SK-N-SH (cell line): ENCODE results near the gene ZNF469. TPM values are rescaled to one million over a fixed set of nuclear protein-coding genes. Genes with fewer than 3 reads are reported as not detected.

Source experiments
- CTCF ChIA-PET: fragments of 300-600, 350-600 bp; formaldehyde crosslinking; extraction: SDS; loops from one replicate; lab custom pipeline; 2021; lab: Yijun Ruan, JAX
- POLR2A ChIA-PET: fragments of 350-600 bp; sonication (Branson Sonifier 250); formaldehyde crosslinking; extraction: SDS; loops from one replicate; lab custom pipeline; 2020; ENCODE audit warnings: antibody characterized with exemption, inconsistent platforms; lab: Yijun Ruan, JAX
- DNase-seq: peaks from one replicate; pipeline ENCODE4 v3.0.0; 2012
- H2AFZ ChIP-seq: fragments of 200-600 bp; sonication (generic); 2 replicates; pipeline ENCODE4 v1.8.1; 2016; ENCODE audit warnings: antibody characterized with exemption, mild to moderate bottlenecking, low read depth
- H3F3A ChIP-seq: fragments of 200-600 bp; sonication (generic); replicated peaks from 2 replicates; pipeline ENCODE3; 2016; ENCODE audit warnings: antibody characterized with exemption, mild to moderate bottlenecking; ENCODE audit not compliant: insufficient read depth
- H3K27ac ChIP-seq, 2 experiments: fragments of 200-500 bp in 1 of 2; fragments of 200-600 bp in 1 of 2; sonication (Bioruptor generic) in 1 of 2; sonication (generic), shearing (Covaris generic) in 1 of 2; 2 replicates each; pipeline versions ENCODE4 v1.5.1 to v1.6.1; 2014 to 2016; ENCODE audit warnings: low read depth in 2 of 2, inconsistent platforms in 1 of 2, low read length in 1 of 2, mild to moderate bottlenecking in 1 of 2, mixed read lengths in 1 of 2
- H3K27me3 ChIP-seq: fragments of 200-600 bp; sonication (generic), shearing (Covaris generic); 2 replicates; pipeline ENCODE4 v1.6.1; 2016; ENCODE audit warnings: mixed run types; ENCODE audit not compliant: insufficient read depth
- H3K36me3 ChIP-seq, 2 experiments: fragments of 200-500 bp in 1 of 2; fragments of 200-600 bp in 1 of 2; sonication (Bioruptor generic) in 1 of 2; sonication (generic) in 1 of 2; replicated peaks in 1 of 2; 2 replicates each; pipeline versions ENCODE3 to v1.5.1; 2014 to 2016; ENCODE audit warnings: low read length in 1 of 2, mild to moderate bottlenecking in 1 of 2; ENCODE audit not compliant: insufficient read depth in 2 of 2, control insufficient read depth in 1 of 2
- H3K4me1 ChIP-seq, 2 experiments: fragments of 200-500 bp in 1 of 2; fragments of 200-600 bp in 1 of 2; sonication (Bioruptor generic) in 1 of 2; sonication (generic), shearing (Covaris generic) in 1 of 2; 2 replicates each; pipeline versions ENCODE4 v1.5.1 to v1.6.1; 2014 to 2016; ENCODE audit warnings: low read depth in 1 of 2, low read length in 1 of 2, mixed run types in 1 of 2; ENCODE audit not compliant: insufficient read depth in 2 of 2, control insufficient read depth in 1 of 2
- H3K4me2 ChIP-seq: fragments of 200-600 bp; sonication (generic), shearing (Covaris generic); 2 replicates; pipeline ENCODE4 v1.6.1; 2017; ENCODE audit warnings: mixed run types
- H3K4me3 ChIP-seq, 2 experiments: fragments of 200-500 bp in 1 of 2; fragments of 200-600 bp in 1 of 2; sonication (Bioruptor generic) in 1 of 2; sonication (generic), shearing (Covaris generic) in 1 of 2; 2 replicates each; pipeline versions ENCODE4 v1.5.1 to v1.8.1; 2014 to 2016; ENCODE audit warnings: low read depth in 2 of 2, inconsistent platforms in 1 of 2, low read length in 1 of 2, mild to moderate bottlenecking in 1 of 2, mixed read lengths in 1 of 2, moderate library complexity in 1 of 2
- H3K79me2 ChIP-seq: fragments of 200-600 bp; sonication (generic); 2 replicates; pipeline ENCODE4 v1.8.1; 2017; ENCODE audit warnings: mild to moderate bottlenecking; ENCODE audit not compliant: insufficient read depth
- H3K9ac ChIP-seq: fragments of 200-600 bp; sonication (generic); 2 replicates; pipeline ENCODE4 v1.6.1; 2017; ENCODE audit warnings: mixed run types
- H3K9me2 ChIP-seq: fragments of 200-600 bp; sonication (generic); 2 replicates; pipeline ENCODE4 v1.6.1; 2017; ENCODE audit warnings: mixed run types
- H3K9me3 ChIP-seq: fragments of 200-600 bp; sonication (generic); 2 replicates; pipeline ENCODE4 v1.6.1; 2017; ENCODE audit warnings: mixed run types, mild to moderate bottlenecking, moderate library complexity
- H4K20me1 ChIP-seq: fragments of 200-600 bp; sonication (generic); 2 replicates; pipeline ENCODE4 v1.6.1; 2017; ENCODE audit warnings: mild to moderate bottlenecking, mixed run types; ENCODE audit not compliant: insufficient read depth
- FOXJ3 ChIP-seq: sonication (generic); formaldehyde crosslinking; IDR thresholded peaks from 2 replicates; pipeline ENCODE4 v1.5.1; 2020; ENCODE audit warnings: mild to moderate bottlenecking, missing genetic modification reagents
- FOXM1 ChIP-seq: IDR thresholded peaks from 2 replicates; pipeline ENCODE4 v1.4.0; 2012; ENCODE audit warnings: low read depth, mild to moderate bottlenecking
- GATA2 ChIP-seq: sonication (generic); formaldehyde crosslinking; IDR thresholded peaks from 2 replicates; pipeline ENCODE4 v1.5.0; 2020; ENCODE audit warnings: mild to moderate bottlenecking, missing genetic modification reagents
- IRF3 ChIP-seq: fragments of 150-350 bp; IDR thresholded peaks from 2 replicates; pipeline ENCODE4 v1.6.1; 2016; ENCODE audit warnings: mild to moderate bottlenecking, low read depth, low read length
- JUND ChIP-seq: IDR thresholded peaks from 2 replicates; pipeline ENCODE4 v1.4.0; 2012
- MAX ChIP-seq: IDR thresholded peaks from 2 replicates; pipeline ENCODE4 v1.4.0; 2012; ENCODE audit warnings: low read depth
- YY1 ChIP-seq: IDR thresholded peaks from 2 replicates; pipeline ENCODE4 v1.4.0; 2012; ENCODE audit warnings: low read depth, mild to moderate bottlenecking
- ZBTB33 ChIP-seq: IDR thresholded peaks from 2 replicates; pipeline ENCODE4 v1.4.0; 2012; ENCODE audit warnings: low read depth, borderline replicate concordance
- WGBS: methylation state at CpG from one replicate; pipeline ENCODE4 v1.1.6; 2017; ENCODE audit warnings: low lambda C conversion rate; 5-methylcytosine and 5-hydroxymethylcytosine counted together
- polyA plus RNA-seq, 3 experiments: library from polyadenylated mRNA; depleted of rRNA; stranded (reverse); fragments of >200 nt; gene quantifications; 2 replicates each; pipeline ENCODE4 v1.2.3, GENCODE V29; 2012

Gene ZNF469
- polyA plus RNA-seq, 1 of the 3 experiments (the other 2 are of a cell fraction), result 0.56 TPM

DNA sequence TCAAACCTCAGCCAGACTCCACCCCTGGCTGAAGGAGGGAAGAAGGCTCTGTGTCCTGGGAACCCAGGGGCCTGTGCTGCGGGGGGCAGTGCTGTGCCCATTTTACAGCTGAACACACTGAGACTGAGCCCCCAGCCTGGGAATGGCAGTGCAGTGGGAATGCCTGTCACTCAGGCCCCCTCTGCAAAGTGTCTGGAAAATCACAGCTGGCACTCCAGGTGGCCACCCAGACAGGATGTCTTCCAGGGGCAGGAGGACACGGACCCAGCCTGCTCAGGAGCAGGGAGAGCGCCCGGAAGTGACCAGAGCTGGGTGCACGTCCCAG, 32.6 kb downstream of the ZNF469 start:
- Histone ChIP-seq H3K36me3 (no peaks in the 10 kb centered on the region), H3K4me2 (no peak overlapping the region), H3K9me2 (no peaks in the 10 kb centered on the region), H3K27ac (no peak overlapping the region), H3K4me3 (no peak overlapping the region), H3K4me1 (peaks cover 0 to 16% of the 10 kb centered on the region in 2 experiments; a peak in 1 of 4 replicates), H4K20me1 (peaks cover 13% of the 10 kb centered on the region; the same call in 1 of the 2 replicates), H3K27me3 (no peaks in the 10 kb centered on the region), H3K9ac (no peak overlapping the region), H3K79me2 (no peaks in the 10 kb centered on the region), H3F3A (no peaks in the 10 kb centered on the region), H2AFZ (no peak overlapping the region), H3K9me3 (no peaks in the 10 kb centered on the region)
- ChIA-PET CTCF (interaction anchor here (1.7 kb wide), 1 partner anchor 22 kb away, joined by 8 read pairs; no protein-coding TSS in a partner anchor), POLR2A (interaction anchor here (0.5 kb wide), 1 partner anchor 10 kb away, joined by 3 read pairs; no protein-coding TSS in a partner anchor)
- no peak for DNase-seq
- TF ChIP-seq JUND (no peak), IRF3 (no peak)
- WGBS, result 94% methylated on average over 3 of the region's 5 CpGs

GRCh38 chr16:88415713-88416323, 33.1 kb downstream of the ZNF469 start:
- H3K9me2 ChIP-seq, result no peaks in the 10 kb centered on the region
- H3K4me1 ChIP-seq, result peaks cover 0 to 16% of the 10 kb centered on the region in 2 experiments; a peak in 1 of 4 replicates
- no peaks in the 10 kb centered on the region for H3F3A ChIP-seq
- peaks cover 12% of the 10 kb centered on the region; the same call in 1 of the 2 replicates for H4K20me1 ChIP-seq
- H3K4me3 ChIP-seq, result no peak overlapping the region
- no peaks in the 10 kb centered on the region for H3K36me3 ChIP-seq
- no peak for TF ChIP-seq JUND
- TF ChIP-seq YY1, result no peak
- no peak for TF ChIP-seq GATA2
- no peak for TF ChIP-seq FOXM1
- no peak for TF ChIP-seq ZBTB33
- TF ChIP-seq FOXJ3 (CRISPR knock-in tag), result no peak
- TF ChIP-seq IRF3, result no peak
- no peak for TF ChIP-seq MAX
- no peaks in the 10 kb centered on the region for H3K9me3 ChIP-seq
- H3K79me2 ChIP-seq, result no peaks in the 10 kb centered on the region
- ChIA-PET CTCF (interaction anchor here (1.7 kb wide), 1 partner anchor 22 kb away, joined by 8 read pairs; no protein-coding TSS in a partner anchor), POLR2A (no interaction called here)
- no peak overlapping the region for H3K9ac ChIP-seq
- DNase-seq, result no peak
- 92% methylated on average over 25 of the region's 29 CpGs for WGBS
- no peak overlapping the region for H3K4me2 ChIP-seq
- no peaks in the 10 kb centered on the region for H3K27me3 ChIP-seq
- H3K27ac ChIP-seq, result no peak overlapping the region; a peak in 1 of 4 replicates
- H2AFZ ChIP-seq, result no peak overlapping the region
